Keratinocyte (primary cell): ENCODE data around the gene TYSND1. TPM values are rescaled to one million over a fixed set of nuclear protein-coding genes. Genes with fewer than 3 reads are reported as not detected.

Experiments
- DNase-seq: peaks from one replicate; pipeline ENCODE4 v3.0.0-alpha.2; 2011; ENCODE audit warnings: low read depth, missing footprints, low spot score
- FAIRE-seq: peaks from 2 replicates; lab custom pipeline; 2011; peaks lifted over from hg19 to GRCh38; lab: Jason Lieb, UNC
- H2AFZ ChIP-seq: 2 replicates; pipeline ENCODE4 v1.6.0; 2012; ENCODE audit warnings: low read length, control low read depth, inconsistent platforms; ENCODE audit not compliant: control insufficient read depth
- H3K27ac ChIP-seq: 2 replicates; pipeline ENCODE4 v1.5.1; 2011; ENCODE audit warnings: low read length; ENCODE audit not compliant: control insufficient read depth, insufficient read depth
- H3K27me3 ChIP-seq: 3 replicates; pipeline ENCODE4 v1.6.0; 2011; ENCODE audit warnings: low read length; ENCODE audit not compliant: control insufficient read depth, insufficient read depth; ENCODE audit errors: extremely low read depth
- H3K36me3 ChIP-seq, 2 experiments: 2 replicates in 1 of 2; 3 replicates in 1 of 2; pipeline ENCODE4 v1.5.1; 2011; ENCODE audit warnings: low read length in 2 of 2, mild to moderate bottlenecking in 1 of 2; ENCODE audit not compliant: control insufficient read depth in 2 of 2, insufficient read depth in 2 of 2; ENCODE audit errors: extremely low read depth in 1 of 2
- H3K4me1 ChIP-seq: 3 replicates; pipeline ENCODE4 v1.5.1; 2011; ENCODE audit warnings: low read length; ENCODE audit not compliant: control insufficient read depth, insufficient read depth; ENCODE audit errors: extremely low read depth
- H3K4me2 ChIP-seq: 3 replicates; pipeline ENCODE4 v1.6.0; 2011; ENCODE audit warnings: low read depth, low read length; ENCODE audit not compliant: control insufficient read depth, insufficient read depth; ENCODE audit errors: extremely low read depth
- H3K4me3 ChIP-seq, 3 experiments: fragments of 200-600 bp in 1 of 3; sonication (generic) in 1 of 3; 2 replicates in 2 of 3; 3 replicates in 1 of 3; pipeline ENCODE4 v1.5.1; 2011 to 2016; ENCODE audit warnings: low read length in 3 of 3, mild to moderate bottlenecking in 3 of 3, control low read depth in 2 of 3, inconsistent platforms in 1 of 3, low read depth in 1 of 3, mixed read lengths in 1 of 3, mixed run types in 1 of 3, moderate library complexity in 1 of 3; ENCODE audit not compliant: control insufficient read depth in 2 of 3, insufficient read depth in 2 of 3; ENCODE audit errors: extremely low read depth in 1 of 3
- H3K79me2 ChIP-seq: 2 replicates; pipeline ENCODE4 v1.6.0; 2012; ENCODE audit warnings: low read length; ENCODE audit not compliant: control insufficient read depth, insufficient read depth
- H3K9ac ChIP-seq: 3 replicates; pipeline ENCODE4 v1.6.0; 2011; ENCODE audit warnings: low read length; ENCODE audit not compliant: control insufficient read depth, insufficient read depth; ENCODE audit errors: extremely low read depth
- H3K9me1 ChIP-seq: 3 replicates; pipeline ENCODE4 v1.6.0; 2011; ENCODE audit warnings: low read length; ENCODE audit not compliant: control insufficient read depth, insufficient read depth; ENCODE audit errors: extremely low read depth
- H3K9me3 ChIP-seq: 2 replicates; pipeline ENCODE4 v1.5.1; 2012; ENCODE audit warnings: low read depth, low read length; ENCODE audit not compliant: control insufficient read depth
- H4K20me1 ChIP-seq: 3 replicates; pipeline ENCODE4 v1.6.0; 2011; ENCODE audit warnings: low read length; ENCODE audit not compliant: control insufficient read depth, insufficient read depth; ENCODE audit errors: extremely low read depth
- CTCF ChIP-seq, 3 experiments: IDR thresholded peaks in 1 of 3; conservative IDR thresholded peaks in 1 of 3; optimal IDR thresholded peaks in 1 of 3; 2 replicates in 2 of 3; 3 replicates in 1 of 3; pipeline versions ENCODE3 to v1.5.1; 2011; ENCODE audit warnings: low read length in 3 of 3, mild to moderate bottlenecking in 3 of 3, moderate library complexity in 2 of 3, control low read depth in 1 of 3, inconsistent platforms in 1 of 3; ENCODE audit not compliant: insufficient read depth in 2 of 3; ENCODE audit errors: extremely low read depth in 1 of 3
- EZH2 ChIP-seq: IDR thresholded peaks from one replicate; pipeline ENCODE4 v1.6.1; 2012; ENCODE audit warnings: inconsistent platforms, mild to moderate bottlenecking, low read length, moderate library complexity
- dilution Hi-C: fragments of 300-500 bp; cut with MboI; formaldehyde crosslinking; loops from one replicate; pipeline ENCODE4 v1.7.0; 2020; ENCODE audit warnings: low sequenced_read_pairs; ENCODE audit not compliant: extremely low pct_ligation_motif_present
- polyA plus RNA-seq, 5 experiments: library from polyadenylated mRNA; depleted of rRNA in 3 of 5; stranded (reverse) in 3 of 5; stranded (forward) in 1 of 5; unstranded in 1 of 5; fragments of >200 nt; gene quantifications; 1 replicate in 1 of 5; 2 replicates in 3 of 5; 3 replicates in 1 of 5; pipeline versions ENCODE4 v1.2.1 to v1.2.3, GENCODE V29; 2011 to 2012; ENCODE audit warnings: missing spikeins in 2 of 5, low read depth in 1 of 5, low replicate concordance in 1 of 5

Gene TYSND1
- polyA plus RNA-seq, 1 donor (not counting 4 experiments of a cell fraction or from before 2014, with no cell fraction given), result 9.9 TPM

DNA sequence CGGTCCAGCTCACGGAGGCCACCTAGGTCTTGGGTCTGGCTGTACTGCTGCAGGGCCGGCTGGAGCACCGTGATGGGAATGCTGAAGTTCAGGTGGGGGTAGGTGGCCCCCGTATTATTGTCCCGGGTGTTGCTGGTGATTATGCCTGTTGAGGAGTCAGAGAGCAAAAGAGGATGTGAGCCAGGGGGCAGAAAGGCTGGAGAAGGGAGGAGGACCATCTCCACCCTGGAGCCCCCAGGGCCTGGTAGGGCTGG, 6.6 kb downstream of the TYSND1 start:
- Histone ChIP-seq H3K27ac (no peak overlapping the region), H3K4me1 (peaks cover 29% of the 10 kb centered on the region), H3K9me3 (no peaks in the 10 kb centered on the region)

GRCh38 chr10:70139151-70139996, 7.1 kb downstream of the TYSND1 start:
- FAIRE-seq (peak; percentile 44), DNase-seq (no peak)
- no peak for TF ChIP-seq CTCF (optimal IDR thresholded peaks at IDR 0.05 in 1 of 3, IDR thresholded peaks at IDR 0.05 in 1 of 3, conservative IDR thresholded peaks at IDR 0.05 in 1 of 3; ENCODE audit: extremely low read depth in 1 of 3, insufficient read depth in 2 of 3, low read length in 3 of 3)
- no peak for TF ChIP-seq EZH2
- Histone ChIP-seq H3K27me3 (no peaks in the 10 kb centered on the region), H3K4me2 (peak overlapping the region; percentile 9), H3K4me3 (no peak overlapping the region), H3K79me2 (peaks cover 3% of the 10 kb centered on the region), H2AFZ (no peak overlapping the region), H3K27ac (no peak overlapping the region), H3K4me1 (peaks cover 24% of the 10 kb centered on the region), H3K9ac (no peak overlapping the region), H3K36me3 (peaks cover 0 to 2% of the 10 kb centered on the region in 2 experiments), H3K9me1 (no peaks in the 10 kb centered on the region), H3K9me3 (no peaks in the 10 kb centered on the region), H4K20me1 (no peaks in the 10 kb centered on the region)
- dilution Hi-C loops, result no loop called here

More for the DNA sequence above, 6.6 kb downstream of the TYSND1 start:
- H3K4me2 ChIP-seq, result no peak overlapping the region
- no peak overlapping the region for H3K4me3 ChIP-seq
- TF ChIP-seq EZH2, result no peak
- no peak for TF ChIP-seq CTCF (optimal IDR thresholded peaks at IDR 0.05 in 1 of 3, IDR thresholded peaks at IDR 0.05 in 1 of 3, conservative IDR thresholded peaks at IDR 0.05 in 1 of 3; ENCODE audit: extremely low read depth in 1 of 3, insufficient read depth in 2 of 3, low read length in 3 of 3)
- no peak for DNase-seq
- no peaks in the 10 kb centered on the region for H3K27me3 ChIP-seq
- H4K20me1 ChIP-seq, result no peaks in the 10 kb centered on the region
- no peak overlapping the region for H2AFZ ChIP-seq
- peaks cover 7% of the 10 kb centered on the region for H3K79me2 ChIP-seq
- no peak overlapping the region for H3K9ac ChIP-seq
- H3K9me1 ChIP-seq, result no peaks in the 10 kb centered on the region
- no peak for FAIRE-seq
- H3K36me3 ChIP-seq, result peaks cover 0 to 2% of the 10 kb centered on the region in 2 experiments
- dilution Hi-C loops, result no loop called here
